Measurements from ENCODE around the gene TAF1B. TPM values are rescaled to one million over a fixed set of nuclear protein-coding genes. Genes with fewer than 3 reads are reported as not detected.

Gene TAF1B
- total RNA-seq, 1 donor from 2014 or later: 35.7 TPM

- Mint-ChIP-seq H3K4me3 (no peak overlapping the region), H3K9me3 (no peaks in the 10 kb centered on the region), H3K4me1 (peaks cover 23% of the 10 kb centered on the region), H3K27ac (ENCODE audit: unreplicated experiment) (no peak overlapping the region), H3K36me3 (ENCODE audit: low read depth) (no peaks in the 10 kb centered on the region), H3K27me3 (ENCODE audit: low read depth) (no peaks in the 10 kb centered on the region)
- no peak for DNase-seq (ENCODE audit: low read depth, low spot score)
- no peak for TF ChIP-seq CTCF (conservative IDR thresholded peaks at IDR 0.05)
Measured at GRCh38 chr2:9965119-9965822, 122.0 kb downstream of the TAF1B start.

GRCh38 chr2:9966491-9967022 is 123.3 kb downstream of the TAF1B start:
- Mint-ChIP-seq H3K27me3 (ENCODE audit: low read depth) (no peaks in the 10 kb centered on the region), H3K36me3 (ENCODE audit: low read depth) (no peaks in the 10 kb centered on the region), H3K27ac (ENCODE audit: unreplicated experiment) (no peak overlapping the region), H3K4me1 (peaks cover 18% of the 10 kb centered on the region), H3K9me3 (no peaks in the 10 kb centered on the region), H3K4me3 (no peak overlapping the region)
- DNase-seq (ENCODE audit: low read depth, low spot score): no peak
- TF ChIP-seq CTCF (conservative IDR thresholded peaks at IDR 0.05): no peak

GRCh38 chr2:9967053-9967775 is 123.9 kb downstream of the TAF1B start:
- H3K27me3 Mint-ChIP-seq (ENCODE audit: low read depth): no peaks in the 10 kb centered on the region
- peaks cover 18% of the 10 kb centered on the region for H3K4me1 Mint-ChIP-seq
- no peak overlapping the region for H3K27ac Mint-ChIP-seq (ENCODE audit: unreplicated experiment)
- no peaks in the 10 kb centered on the region for H3K36me3 Mint-ChIP-seq (ENCODE audit: low read depth)
- DNase-seq (ENCODE audit: low read depth, low spot score): no peak
- no peak overlapping the region for H3K4me3 Mint-ChIP-seq
- no peak for TF ChIP-seq CTCF (conservative IDR thresholded peaks at IDR 0.05)
- no peaks in the 10 kb centered on the region for H3K9me3 Mint-ChIP-seq

- Mint-ChIP-seq H3K36me3 (ENCODE audit: low read depth) (no peaks in the 10 kb centered on the region), H3K4me3 (no peak overlapping the region), H3K27me3 (ENCODE audit: low read depth) (no peaks in the 10 kb centered on the region), H3K4me1 (peaks cover 28% of the 10 kb centered on the region), H3K27ac (ENCODE audit: unreplicated experiment) (no peak overlapping the region), H3K9me3 (no peaks in the 10 kb centered on the region)
- TF ChIP-seq CTCF (conservative IDR thresholded peaks at IDR 0.05): no peak
- no peak for DNase-seq (ENCODE audit: low read depth, low spot score)
Measured at GRCh38 chr2:9968553-9969497, 125.6 kb downstream of the TAF1B start.

All from neural crest cell (in vitro differentiated cells).